SU-DHL-6 (cell line): Measurements from ENCODE around the gene MAST1.

ENCODE experiments used
- CTCF ChIP-seq: fragments of 200-600 bp; sonication (generic); IDR thresholded peaks from one replicate; pipeline ENCODE4 v1.5.1; 2017; ENCODE audit warnings: antibody characterized with exemption, mild to moderate bottlenecking, low read length, moderate library complexity; ENCODE audit not compliant: insufficient read depth, poor library complexity, severe bottlenecking
- EZH2phosphoT487 ChIP-seq: fragments of 200-600 bp; sonication (generic), shearing (Covaris generic); conservative IDR thresholded peaks from 2 replicates; pipeline ENCODE4 v1.6.1; 2018; ENCODE audit warnings: mild to moderate bottlenecking, antibody characterized with exemption, low read length, moderate library complexity, mixed read lengths

GRCh38 chr19:12864143-12864542, 25.8 kb downstream of the MAST1 start:
- TF ChIP-seq CTCF (no peak), EZH2phosphoT487 (no peak)
